ENCODE measurements around the gene NARS2.

NARS2 gene

GRCh38 chr11:78438298-78438975 is 136.2 kb downstream of the NARS2 start:
- DNase-seq (ENCODE audit: low read depth in 2 of 2) = no peak

- no peak for DNase-seq (ENCODE audit: low read depth in 2 of 2)
Measured at GRCh38 chr11:78432956-78433355, 141.7 kb downstream of the NARS2 start.

GRCh38 chr11:78432058-78432515 is 142.6 kb downstream of the NARS2 start:
- no peak for DNase-seq (ENCODE audit: low read depth in 2 of 2)

GRCh38 chr11:78429660-78430059 is 145.0 kb downstream of the NARS2 start:
- DNase-seq (ENCODE audit: low read depth in 2 of 2) = no peak

GRCh38 chr11:78429209-78429608 is 145.5 kb downstream of the NARS2 start:
- no peak for DNase-seq (ENCODE audit: low read depth in 2 of 2)

- DNase-seq (ENCODE audit: low read depth in 2 of 2) = no peak
Measured at GRCh38 chr11:78428773-78429172, 145.9 kb downstream of the NARS2 start.

GRCh38 chr11:78428266-78428636 is 146.4 kb downstream of the NARS2 start:
- DNase-seq (ENCODE audit: low read depth in 2 of 2) = no peak

- no peak for DNase-seq (ENCODE audit: low read depth in 2 of 2)
Measured at GRCh38 chr11:78427615-78428265, 146.9 kb downstream of the NARS2 start.

- no peak for DNase-seq (ENCODE audit: low read depth in 2 of 2)
Measured at GRCh38 chr11:78426845-78427244, 147.8 kb downstream of the NARS2 start.

- no peak for DNase-seq (ENCODE audit: low read depth in 2 of 2)
Measured at GRCh38 chr11:78425399-78426070, 149.1 kb downstream of the NARS2 start.

GRCh38 chr11:78424334-78425270 is 150.1 kb downstream of the NARS2 start:
- no peak for DNase-seq (ENCODE audit: low read depth in 2 of 2)

- DNase-seq (ENCODE audit: low read depth in 2 of 2) = no peak
Measured at GRCh38 chr11:78423241-78423640, 151.4 kb downstream of the NARS2 start.

GRCh38 chr11:78420796-78421209 is 153.9 kb downstream of the NARS2 start:
- DNase-seq (ENCODE audit: low read depth in 2 of 2) = peak in 1 of 2 donors; percentile 44

GRCh38 chr11:78420255-78420764 is 154.4 kb downstream of the NARS2 start:
- peak in 1 of 2 donors; percentile 43 for DNase-seq (ENCODE audit: low read depth in 2 of 2)

- no peak for DNase-seq (ENCODE audit: low read depth in 2 of 2)
Measured at GRCh38 chr11:78419327-78419726, 155.3 kb downstream of the NARS2 start.

- no peak for DNase-seq (ENCODE audit: low read depth in 2 of 2)
Measured at GRCh38 chr11:78418584-78419211, 156.0 kb downstream of the NARS2 start.

GRCh38 chr11:78417888-78418583 is 156.6 kb downstream of the NARS2 start:
- peak; percentile 46 to 63 for DNase-seq (ENCODE audit: low read depth in 2 of 2)

- DNase-seq (ENCODE audit: low read depth in 2 of 2) = no peak
Measured at GRCh38 chr11:78417175-78417887, 157.3 kb downstream of the NARS2 start, which contains the start of gene GAB2. GAB2 (minus strand) TSS chr11:78417820; CDS start chr11:78417720, 100 bp downstream.

- DNase-seq (ENCODE audit: low read depth in 2 of 2) = peak; percentile 52 to 66
Measured at GRCh38 chr11:78416285-78417174, 158.1 kb downstream of the NARS2 start.

Measured in stimulated activated CD4-positive, alpha-beta T cell treated with anti-CD3 and anti-CD28 coated beads, Interleukin-15, amount 100 ng/mL, for 48 hours (primary cell).